ENCODE data around the gene GJC1. TPM values are rescaled to one million over a fixed set of nuclear protein-coding genes. Genes with fewer than 3 reads are reported as not detected.

GJC1 gene
- total and polyA plus RNA-seq, 2 of the 8 experiments (the other 6 are each of a cell fraction or from before 2014, with no cell fraction given), result 29.1 to 154 TPM

GRCh38 chr17:44801880-44802279 is 28.2 kb downstream of the GJC1 start:
- CTCF ChIA-PET (ENCODE audit: partially characterized antibody), result interaction anchor here (0.8 to 2.5 kb wide), 5 partner anchors 8 to 65 kb away, joined by 3 to 8 read pairs (median 8); no protein-coding TSS in a partner anchor
- H4K5ac ChIP-seq (ENCODE audit: insufficient read length, low read depth, low read length), result no peak overlapping the region
- H2AFZ ChIP-seq (ENCODE audit: low read length), result no peak overlapping the region
- H3K4me2 ChIP-seq (ENCODE audit: insufficient read depth in 1 of 2, low read depth in 2 of 2, low read length in 2 of 2), result no peak overlapping the region
- no peak overlapping the region for H2AK5ac ChIP-seq (ENCODE audit: low read depth, low read length)
- H3K14ac ChIP-seq (ENCODE audit: insufficient read length), result no peak overlapping the region
- FAIRE-seq, result no peak
- no peak overlapping the region for H3K56ac ChIP-seq (replicated peaks; ENCODE audit: insufficient read length, low read depth, low read length)
- H3K4me3 ChIP-seq (ENCODE audit: extremely low read depth in 1 of 4, insufficient read depth in 2 of 4, low read depth in 3 of 4, low read length in 4 of 4), result no peak overlapping the region
- no peak overlapping the region for H2BK15ac ChIP-seq (ENCODE audit: low read length)
- H3K18ac ChIP-seq (ENCODE audit: extremely low read depth, low read length), result no peak overlapping the region
- H3K23ac ChIP-seq (ENCODE audit: insufficient read length), result no peak overlapping the region
- H3K9me3 ChIP-seq (ENCODE audit: insufficient read depth in 2 of 2, low read depth in 1 of 2, low read length in 1 of 2), result no peaks in the 10 kb centered on the region
- H3K9ac ChIP-seq (replicated peaks in 1 of 4; ENCODE audit: extremely low read depth in 1 of 4, low read depth in 3 of 4, low read length in 3 of 4), result no peak overlapping the region
- H3K79me2 ChIP-seq (ENCODE audit: control insufficient read depth in 1 of 2, insufficient read depth in 2 of 2, low read length in 2 of 2), result peaks cover 0 to 36% of the 10 kb centered on the region in 2 experiments; a peak in 2 of 4 replicates
- no peak for DNase-seq (ENCODE audit: low read depth in 1 of 2, low spot score in 2 of 2)
- no peak overlapping the region for H3K27ac ChIP-seq (ENCODE audit: low read depth, low read length)
- 90% methylated on average over 5 of the region's 5 CpGs; no CpG with 5 or more reads in 1 of the 2 experiments for WGBS, 2 experiments (ENCODE audit: extremely low coverage in 1 of 2, insufficient coverage in 1 of 2, insufficient read length in 1 of 2, insufficient replicate concordance in 2 of 2, low coverage in 1 of 2, low lambda C conversion rate in 2 of 2, missing lambda C conversion rate in 1 of 2)
- no peak overlapping the region for H4K91ac ChIP-seq (replicated peaks; ENCODE audit: insufficient read length, low read length)
- no peak overlapping the region for H2BK5ac ChIP-seq (ENCODE audit: low read depth, low read length)
- no peaks in the 10 kb centered on the region for H3K27me3 ChIP-seq (replicated peaks in 1 of 4; ENCODE audit: control insufficient read depth in 3 of 4, extremely low read depth in 1 of 4, insufficient read depth in 3 of 4, low read length in 3 of 4)
- H3K23me2 ChIP-seq (ENCODE audit: low read depth, low read length), result no peaks in the 10 kb centered on the region
- no peaks in the 10 kb centered on the region; the same call in 1 of the 2 replicates for H3K79me1 ChIP-seq (ENCODE audit: low read depth, low read length)
- H2BK120ac ChIP-seq (replicated peaks; ENCODE audit: low read depth, low read length), result no peak overlapping the region
- 0 out of 7 replicates have a peak, but pooled peaks cover 0 to 3% (median 0%) of the 10 kb centered on the region in 4 experiments for H3K4me1 ChIP-seq (replicated peaks in 1 of 4; ENCODE audit: control insufficient read depth in 3 of 4, insufficient read depth in 4 of 4, low read length in 3 of 4)
- H4K8ac ChIP-seq (ENCODE audit: extremely low read depth, insufficient read depth, low read length), result no peak overlapping the region
- H3K4ac ChIP-seq (replicated peaks; ENCODE audit: insufficient read length, low read depth, low read length), result no peak overlapping the region
- POLR2A ChIA-PET (ENCODE audit: partially characterized antibody), result interaction anchor here (1.1 to 1.6 kb wide), 2 partner anchors 26 to 77 kb away, joined by 3 read pairs; no protein-coding TSS in a partner anchor
- H2BK20ac ChIP-seq (ENCODE audit: low read length), result no peak overlapping the region
- no peak overlapping the region for H2BK12ac ChIP-seq (ENCODE audit: low read depth, low read length)
- peaks cover 10 to 51% (median 34%) of the 10 kb centered on the region in 4 experiments for H3K36me3 ChIP-seq (ENCODE audit: control insufficient read depth in 2 of 4, insufficient read depth in 4 of 4, low read length in 3 of 4)
- H4K20me1 ChIP-seq (replicated peaks in 1 of 2; ENCODE audit: control insufficient read depth in 1 of 2, insufficient read depth in 2 of 2, low read length in 2 of 2), result peaks cover 10 to 11% of the 10 kb centered on the region in 2 experiments
- TF ChIP-seq SAP30 (IDR thresholded peaks at IDR 0.05; ENCODE audit: insufficient read depth, insufficient replicate concordance, low read length) (no peak), E2F6 (IDR thresholded peaks at IDR 0.05) (no peak), KDM1A (IDR thresholded peaks at IDR 0.05; ENCODE audit: borderline replicate concordance, low read length) (no peak), RXRA (IDR thresholded peaks at IDR 0.05; ENCODE audit: insufficient read depth, low read depth, low read length) (no peak), USF2 (IDR thresholded peaks at IDR 0.05; ENCODE audit: low read length) (no peak), NANOG (IDR thresholded peaks at IDR 0.05; ENCODE audit: insufficient read depth, low read depth, low read length, poor library complexity, severe bottlenecking) (no peak), BACH1 (IDR thresholded peaks at IDR 0.05; ENCODE audit: low read length) (no peak), CBX5 (IDR thresholded peaks at IDR 0.05; ENCODE audit: low read depth, low read length) (no peak), SIRT6 (IDR thresholded peaks at IDR 0.05; ENCODE audit: low read length) (no peak), CBX8 (IDR thresholded peaks at IDR 0.05; ENCODE audit: borderline replicate concordance, low read depth, low read length) (no peak), HDAC6 (IDR thresholded peaks at IDR 0.05; ENCODE audit: low read depth, low read length) (no peak)
- TF ChIP-seq, protein P1, sequence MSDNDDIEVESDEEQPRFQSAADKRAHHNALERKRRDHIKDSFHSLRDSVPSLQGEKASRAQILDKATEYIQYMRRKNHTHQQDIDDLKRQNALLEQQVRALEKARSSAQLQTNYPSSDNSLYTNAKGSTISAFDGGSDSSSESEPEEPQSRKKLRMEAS (IDR thresholded peaks at IDR 0.05), result no peak

All from H1 (cell line).